Mesenteric fat pad (tissue), 1 donor: ENCODE results near the gene TSPAN14. TPM values are rescaled to one million over a fixed set of nuclear protein-coding genes. Genes with fewer than 3 reads are reported as not detected.
"Not testable (repeated sequence)": the region's sequence is repeated elsewhere in the genome, so short reads cannot be mapped to it uniquely, and the experiment has no call there.

Experiments
- DNase-seq: peaks from one replicate; pipeline ENCODE4 v3.0.0-alpha.2; 2020; ENCODE audit warnings: low spot score
- total RNA-seq: library from RNA; stranded (reverse); fragmentation: NEBNext Ultra II Directional; extraction: Animal tissue kit (Norgen Biotek cat#: 25700); gene quantifications from one replicate; pipeline ENCODE4 v1.2.1, GENCODE V29; 2021
- donor health status: DM: yes; HTN: yes; CAD: no.

The TSPAN14 gene
- total RNA-seq, 1 donor from 2014 or later = 177 TPM

- DNase-seq = no peak
Observed at GRCh38 chr10:80468002-80468401, 13.9 kb downstream of the TSPAN14 start.

GRCh38 chr10:80468806-80469421, 14.8 kb downstream of the TSPAN14 start:
- no peak for DNase-seq

GRCh38 chr10:80470266-80470665, 16.2 kb downstream of the TSPAN14 start:
- DNase-seq = no peak

GRCh38 chr10:80471001-80471400, 16.9 kb downstream of the TSPAN14 start:
- no peak for DNase-seq

GRCh38 chr10:80471715-80472233, 17.7 kb downstream of the TSPAN14 start:
- peak; percentile 51 for DNase-seq

GRCh38 chr10:80472234-80473095, 18.4 kb downstream of the TSPAN14 start:
- peak; percentile 12 for DNase-seq

- peak; percentile 74 for DNase-seq
Observed at GRCh38 chr10:80473096-80473657, 19.1 kb downstream of the TSPAN14 start.

- DNase-seq = no peak
Observed at GRCh38 chr10:80473692-80474596, 19.8 kb downstream of the TSPAN14 start.

- DNase-seq = peak; percentile 20
Observed at GRCh38 chr10:80474597-80474910, 20.4 kb downstream of the TSPAN14 start.

GRCh38 chr10:80474941-80475340, 20.8 kb downstream of the TSPAN14 start:
- DNase-seq = peak; percentile 71

GRCh38 chr10:80475641-80476040, 21.5 kb downstream of the TSPAN14 start:
- peak; percentile 39 for DNase-seq

GRCh38 chr10:80476685-80477084, 22.6 kb downstream of the TSPAN14 start:
- DNase-seq = peak; percentile 41

GRCh38 chr10:80477813-80478212, 23.7 kb downstream of the TSPAN14 start:
- DNase-seq = peak; percentile 5

GRCh38 chr10:80480373-80480772, 26.3 kb downstream of the TSPAN14 start:
- not testable (repeated sequence) for DNase-seq

GRCh38 chr10:80480852-80481251, 26.7 kb downstream of the TSPAN14 start:
- peak; percentile 2 for DNase-seq

GRCh38 chr10:80484243-80484642, 30.1 kb downstream of the TSPAN14 start:
- DNase-seq = no peak

- DNase-seq = no peak
Observed at GRCh38 chr10:80484676-80485075, 30.6 kb downstream of the TSPAN14 start.

- DNase-seq = no peak
Observed at GRCh38 chr10:80485076-80485945, 31.2 kb downstream of the TSPAN14 start.

- DNase-seq = no peak
Observed at GRCh38 chr10:80485946-80486764, 32.0 kb downstream of the TSPAN14 start.
